ENCODE data around the gene PDZRN3. TPM values are rescaled to one million over a fixed set of nuclear protein-coding genes. Genes with fewer than 3 reads are reported as not detected.

The PDZRN3 gene
- total and polyA plus RNA-seq, 4 donors = 0.69 to 1.8 (median 0.92) TPM

- TF ChIP-seq HNF4A (conservative IDR thresholded peaks at IDR 0.05) (no peak), ATF3 (IDR thresholded peaks at IDR 0.05) (no peak), SP1 (IDR thresholded peaks at IDR 0.05) (no peak), JUND (IDR thresholded peaks at IDR 0.05) (no peak)
- TF ChIP-seq, protein P1, sequence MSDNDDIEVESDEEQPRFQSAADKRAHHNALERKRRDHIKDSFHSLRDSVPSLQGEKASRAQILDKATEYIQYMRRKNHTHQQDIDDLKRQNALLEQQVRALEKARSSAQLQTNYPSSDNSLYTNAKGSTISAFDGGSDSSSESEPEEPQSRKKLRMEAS (IDR thresholded peaks at IDR 0.05) = no peak
Measured at GRCh38 chr3:73485877-73486330, 138.8 kb downstream of the PDZRN3 start (continued).

GRCh38 chr3:73484656-73485248, 140.0 kb downstream of the PDZRN3 start:
- Histone ChIP-seq H3K27ac (ENCODE audit: low read depth in 1 of 2, low read length in 2 of 2) (no peak overlapping the region), H3K9ac (ENCODE audit: low read depth in 1 of 2, low read length in 2 of 2) (no peak overlapping the region), H3K36me3 (ENCODE audit: control insufficient read depth in 4 of 4, insufficient read depth in 3 of 4, low read depth in 1 of 4, low read length in 3 of 4) (no peaks in the 10 kb centered on the region), H3K4me3 (ENCODE audit: low read depth in 1 of 3, low read length in 3 of 3) (no peak overlapping the region), H3K27me3 (ENCODE audit: control insufficient read depth in 4 of 4, insufficient read depth in 4 of 4, low read length in 3 of 4) (peaks cover 0 to 3% (median 0%) of the 10 kb centered on the region in 4 donors), H3K4me1 (ENCODE audit: control insufficient read depth in 4 of 4, insufficient read depth in 4 of 4, low read length in 3 of 4) (peaks cover 0 to 4% (median 0%) of the 10 kb centered on the region in 4 donors), H3K9me3 (ENCODE audit: control insufficient read depth in 4 of 4, low read length in 3 of 4) (no peaks in the 10 kb centered on the region)
- TF ChIP-seq EGR1 (IDR thresholded peaks at IDR 0.05; ENCODE audit: low read depth in 2 of 2) (no peak), YY1 (IDR thresholded peaks at IDR 0.05) (no peak), JUND (IDR thresholded peaks at IDR 0.05) (no peak), GABPA (IDR thresholded peaks at IDR 0.05 in 1 of 2, conservative IDR thresholded peaks at IDR 0.05 in 1 of 2) (no peak), ATF3 (IDR thresholded peaks at IDR 0.05) (no peak), RXRA (IDR thresholded peaks at IDR 0.05) (no peak), NR2F2 (IDR thresholded peaks at IDR 0.05) (no peak), RAD21 (IDR thresholded peaks at IDR 0.05) (no peak), FOXA1 (IDR thresholded peaks at IDR 0.05) (no peak)
- TF ChIP-seq, protein P1 (IDR thresholded peaks at IDR 0.05) = no peak
- WGBS = 71% methylated on average over 7 of the region's 7 CpGs
- no peak for DNase-seq (ENCODE audit: low spot score)

GRCh38 chr3:73481888-73482287, 142.9 kb downstream of the PDZRN3 start:
- no peak for DNase-seq (ENCODE audit: low spot score)
- H3K9me3 ChIP-seq (ENCODE audit: control insufficient read depth in 4 of 4, low read length in 3 of 4) = no peaks in the 10 kb centered on the region

More at GRCh38 chr3:73481888-73482287, 142.9 kb downstream of the PDZRN3 start:
- Histone ChIP-seq H3K27ac (ENCODE audit: low read depth in 1 of 2, low read length in 2 of 2) (no peak overlapping the region), H3K4me3 (ENCODE audit: low read depth in 1 of 3, low read length in 3 of 3) (no peak overlapping the region), H3K9ac (ENCODE audit: low read depth in 1 of 2, low read length in 2 of 2) (no peak overlapping the region), H3K36me3 (ENCODE audit: control insufficient read depth in 4 of 4, insufficient read depth in 3 of 4, low read depth in 1 of 4, low read length in 3 of 4) (no peaks in the 10 kb centered on the region), H3K27me3 (ENCODE audit: control insufficient read depth in 4 of 4, insufficient read depth in 4 of 4, low read length in 3 of 4) (peaks cover 0 to 3% (median 0%) of the 10 kb centered on the region in 4 donors), H3K4me1 (ENCODE audit: control insufficient read depth in 4 of 4, insufficient read depth in 4 of 4, low read length in 3 of 4) (peaks cover 0 to 4% (median 0%) of the 10 kb centered on the region in 4 donors)
- 82% methylated on average over 3 of the region's 3 CpGs for WGBS
- no peak for TF ChIP-seq EGR1 (IDR thresholded peaks at IDR 0.05; ENCODE audit: low read depth in 2 of 2)
- no peak for TF ChIP-seq CTCF (IDR thresholded peaks at IDR 0.05; ENCODE audit: low read depth, low read length, missing input control)
- no peak for TF ChIP-seq NR2F2 (IDR thresholded peaks at IDR 0.05)
- no peak for TF ChIP-seq ATF3 (IDR thresholded peaks at IDR 0.05)
- no peak for TF ChIP-seq SP1 (IDR thresholded peaks at IDR 0.05)
- no peak for TF ChIP-seq REST (IDR thresholded peaks at IDR 0.05)
- no peak for TF ChIP-seq HNF4G (IDR thresholded peaks at IDR 0.05)
- TF ChIP-seq, protein P1 (IDR thresholded peaks at IDR 0.05) = no peak
- TF ChIP-seq YY1 (IDR thresholded peaks at IDR 0.05) = no peak
- TF ChIP-seq TAF1 (conservative IDR thresholded peaks at IDR 0.05) = no peak
- no peak for TF ChIP-seq RAD21 (IDR thresholded peaks at IDR 0.05)
- TF ChIP-seq HNF4A (conservative IDR thresholded peaks at IDR 0.05) = no peak
- no peak for TF ChIP-seq JUND (IDR thresholded peaks at IDR 0.05)
